Nephron (organoid): ENCODE results near the gene CDC20B.

Experiments
- H3K27ac Mint-ChIP-seq, 3 experiments: 2 replicates each; pipeline ENCODE4 v1.8.0; 2020; ENCODE audit warnings: mixed read lengths in 3 of 3, mild to moderate bottlenecking in 2 of 3, moderate library complexity in 1 of 3
- H3K27me3 Mint-ChIP-seq: 2 replicates; pipeline ENCODE4 v1.8.0; 2021; ENCODE audit warnings: low read depth, mild to moderate bottlenecking, moderate library complexity, mixed read lengths
- H3K36me3 Mint-ChIP-seq: 2 replicates; pipeline ENCODE4 v1.8.0; 2020; ENCODE audit warnings: low read depth, mixed read lengths
- H3K4me1 Mint-ChIP-seq: 2 replicates; pipeline ENCODE4 v1.8.0; 2020; ENCODE audit warnings: mixed read lengths
- H3K4me3 Mint-ChIP-seq, 3 experiments: 2 replicates each; pipeline ENCODE4 v1.8.0; 2020; ENCODE audit warnings: mild to moderate bottlenecking in 3 of 3, mixed read lengths in 3 of 3, moderate library complexity in 2 of 3
- H3K9me3 Mint-ChIP-seq: 2 replicates; pipeline ENCODE4 v1.8.0; 2020; ENCODE audit warnings: mixed read lengths
- CTCF ChIP-seq, 3 experiments: fragments of 200-600 bp; sonication (generic); IDR thresholded peaks; one replicate each; pipeline ENCODE4 v1.5.0; 2021; ENCODE audit warnings: antibody characterized with exemption in 3 of 3; ENCODE audit not compliant: unreplicated experiment in 3 of 3

CDC20B gene

GRCh38 chr5:55172051-55172899, 702 bp downstream of the CDC20B start:
- no peaks in the 10 kb centered on the region for H3K36me3 Mint-ChIP-seq
- TF ChIP-seq CTCF (IDR thresholded peaks at IDR 0.05; ENCODE audit: unreplicated experiment in 3 of 3) = peak; percentile 87
- no peaks in the 10 kb centered on the region for H3K9me3 Mint-ChIP-seq
- H3K4me1 Mint-ChIP-seq = peaks cover 36% of the 10 kb centered on the region
- no peak overlapping the region for H3K27ac Mint-ChIP-seq
- H3K27me3 Mint-ChIP-seq = peaks cover 54% of the 10 kb centered on the region
- H3K4me3 Mint-ChIP-seq = peak overlapping the region; percentile 86 to 89 (median 87)

GRCh38 chr5:55171471-55171870, 1.5 kb downstream of the CDC20B start:
- H3K27me3 Mint-ChIP-seq = peaks cover 46% of the 10 kb centered on the region
- H3K4me1 Mint-ChIP-seq = peaks cover 32% of the 10 kb centered on the region
- no peak overlapping the region for H3K27ac Mint-ChIP-seq
- peaks cover 6% of the 10 kb centered on the region for H3K36me3 Mint-ChIP-seq
- peak overlapping the region in 2 of 3 experiments; percentile 86 to 89 for H3K4me3 Mint-ChIP-seq
- no peak for TF ChIP-seq CTCF (IDR thresholded peaks at IDR 0.05; ENCODE audit: unreplicated experiment in 3 of 3)
- no peaks in the 10 kb centered on the region for H3K9me3 Mint-ChIP-seq

GRCh38 chr5:55162666-55163065, 10.3 kb downstream of the CDC20B start:
- no peak for TF ChIP-seq CTCF (IDR thresholded peaks at IDR 0.05; ENCODE audit: unreplicated experiment in 3 of 3)
- no peaks in the 10 kb centered on the region for H3K27me3 Mint-ChIP-seq
- no peak overlapping the region for H3K27ac Mint-ChIP-seq
- peaks cover 10% of the 10 kb centered on the region for H3K4me1 Mint-ChIP-seq
- H3K9me3 Mint-ChIP-seq = no peaks in the 10 kb centered on the region
- peak overlapping the region in 2 of 3 experiments; percentile 30 to 62 for H3K4me3 Mint-ChIP-seq
- H3K36me3 Mint-ChIP-seq = peaks cover 29% of the 10 kb centered on the region

- Mint-ChIP-seq H3K27ac (peak overlapping the region; percentile 97 to 98 (median 98)), H3K36me3 (peaks cover 17% of the 10 kb centered on the region), H3K4me3 (peak overlapping the region; percentile 84 to 93 (median 88)), H3K27me3 (peaks cover 12% of the 10 kb centered on the region), H3K4me1 (peaks cover 10% of the 10 kb centered on the region), H3K9me3 (no peaks in the 10 kb centered on the region)
- TF ChIP-seq CTCF (IDR thresholded peaks at IDR 0.05; ENCODE audit: unreplicated experiment in 3 of 3) = no peak
Observed at GRCh38 chr5:55160493-55161209, 12.3 kb downstream of the CDC20B start.

GRCh38 chr5:55159763-55160492, 13.0 kb downstream of the CDC20B start, which contains the start of gene GPX8:
GPX8 (plus strand) TSS chr5:55160171; CDS start chr5:55160193, 22 bp downstream.
- H3K27me3 Mint-ChIP-seq = peaks cover 14% of the 10 kb centered on the region
- H3K9me3 Mint-ChIP-seq = no peaks in the 10 kb centered on the region
- TF ChIP-seq CTCF (IDR thresholded peaks at IDR 0.05; ENCODE audit: unreplicated experiment in 3 of 3) = peak; percentile 70 to 83 (median 73)
- H3K36me3 Mint-ChIP-seq = peaks cover 10% of the 10 kb centered on the region
- H3K27ac Mint-ChIP-seq = peak within 1 kb of the TSS; percentile 97 to 98 (median 98)
- H3K4me1 Mint-ChIP-seq = peaks cover 10% of the 10 kb centered on the region
- peak within 1 kb of the TSS; percentile 84 to 93 (median 88) for H3K4me3 Mint-ChIP-seq
